ENCODE data around the gene ACIN1. TPM values are rescaled to one million over a fixed set of nuclear protein-coding genes. Genes with fewer than 3 reads are reported as not detected.
A peak's percentile ranks its signal among the peaks of the same experiment; 100 is the strongest.

Gene ACIN1
- total RNA-seq, 1 donor from 2014 or later, result 64.6 TPM

- peak overlapping the region; percentile 96 for H3K27ac ChIP-seq (replicated peaks)
- intact Hi-C loops (cut with micrococcal nuclease), result no loop called here
- no peak for TF ChIP-seq CTCF (IDR thresholded peaks at IDR 0.05; ENCODE audit: borderline replicate concordance)
Measured at GRCh38 chr14:23033801-23034497, 61.0 kb downstream of the ACIN1 start.

GRCh38 chr14:23033251-23033727 is 61.6 kb downstream of the ACIN1 start:
- Histone ChIP-seq H3K4me1 (peaks cover 43% of the 10 kb centered on the region), H3K27me3 (ENCODE audit: low read depth) (no peaks in the 10 kb centered on the region), H3K9me3 (replicated peaks) (no peaks in the 10 kb centered on the region), H3K36me3 (peaks cover 47% of the 10 kb centered on the region), H3K27ac (replicated peaks) (no peak overlapping the region), H3K4me3 (peak overlapping the region; percentile 89)
- TF ChIP-seq CTCF (IDR thresholded peaks at IDR 0.05; ENCODE audit: borderline replicate concordance), result no peak
- intact Hi-C loops (cut with micrococcal nuclease), result no loop called here
- DNase-seq, result no peak

More at GRCh38 chr14:23033801-23034497, 61.0 kb downstream of the ACIN1 start:
- H3K27me3 ChIP-seq (ENCODE audit: low read depth), result no peaks in the 10 kb centered on the region
- no peaks in the 10 kb centered on the region for H3K9me3 ChIP-seq (replicated peaks)
- peaks cover 41% of the 10 kb centered on the region for H3K36me3 ChIP-seq
- H3K4me3 ChIP-seq, result peak overlapping the region; percentile 89
- DNase-seq, result no peak
- peaks cover 36% of the 10 kb centered on the region for H3K4me1 ChIP-seq

- TF ChIP-seq CTCF (IDR thresholded peaks at IDR 0.05; ENCODE audit: borderline replicate concordance), result no peak
- Histone ChIP-seq H3K27ac (replicated peaks) (no peak overlapping the region), H3K27me3 (ENCODE audit: low read depth) (no peaks in the 10 kb centered on the region), H3K4me3 (no peak overlapping the region), H3K4me1 (peaks cover 52% of the 10 kb centered on the region), H3K9me3 (replicated peaks) (no peaks in the 10 kb centered on the region), H3K36me3 (peaks cover 68% of the 10 kb centered on the region)
- no peak for DNase-seq
- intact Hi-C loops (cut with micrococcal nuclease), result no loop called here
Measured at GRCh38 chr14:23030936-23031335, 64.0 kb downstream of the ACIN1 start.

GRCh38 chr14:23028799-23029198 is 66.1 kb downstream of the ACIN1 start:
- Histone ChIP-seq H3K4me1 (peaks cover 46% of the 10 kb centered on the region), H3K27me3 (ENCODE audit: low read depth) (no peaks in the 10 kb centered on the region), H3K4me3 (no peak overlapping the region), H3K9me3 (replicated peaks) (no peaks in the 10 kb centered on the region), H3K36me3 (peaks cover 77% of the 10 kb centered on the region), H3K27ac (replicated peaks) (no peak overlapping the region)
- TF ChIP-seq CTCF (IDR thresholded peaks at IDR 0.05; ENCODE audit: borderline replicate concordance), result no peak
- DNase-seq, result no peak
- intact Hi-C loops (cut with micrococcal nuclease), result no loop called here

GRCh38 chr14:23025151-23025814 is 69.7 kb downstream of the ACIN1 start:
- Histone ChIP-seq H3K4me3 (no peak overlapping the region), H3K27me3 (ENCODE audit: low read depth) (no peaks in the 10 kb centered on the region), H3K36me3 (peaks cover 45% of the 10 kb centered on the region), H3K27ac (replicated peaks) (no peak overlapping the region), H3K4me1 (peaks cover 31% of the 10 kb centered on the region), H3K9me3 (replicated peaks) (no peaks in the 10 kb centered on the region)
- intact Hi-C loops (cut with micrococcal nuclease), result no loop called here
- DNase-seq, result no peak
- no peak for TF ChIP-seq CTCF (IDR thresholded peaks at IDR 0.05; ENCODE audit: borderline replicate concordance)
